Measurements from ENCODE around the gene TCP10L. TPM values are rescaled to one million over a fixed set of nuclear protein-coding genes. Genes with fewer than 3 reads are reported as not detected.

The TCP10L gene
- total and polyA plus RNA-seq, 7 donors = 0.27 to 1.9 (median 0.50) TPM; not detected in 1

DNA sequence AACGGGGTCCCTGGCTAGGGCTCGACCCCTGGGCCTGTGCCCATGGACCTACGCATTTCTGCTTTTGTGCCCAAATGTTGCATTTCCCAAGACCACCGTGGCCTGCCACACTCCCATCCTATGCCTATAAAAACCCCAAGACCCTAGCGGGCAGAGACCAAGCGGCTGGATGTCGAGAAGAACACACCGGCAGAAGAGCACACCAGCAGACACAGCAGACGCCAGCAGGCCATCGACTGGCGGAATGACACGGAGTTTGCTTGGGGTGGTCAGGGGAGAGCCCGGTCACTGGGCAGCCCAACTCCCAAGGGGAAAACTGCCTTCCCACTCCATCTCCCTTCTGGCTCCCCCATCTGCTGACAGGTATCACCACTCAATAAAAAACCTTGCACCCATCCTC lies 4.4 kb downstream of the TCP10L start:
- H3K4me3 ChIP-seq = no peak overlapping the region
- H3K27ac ChIP-seq = no peak overlapping the region
- WGBS, 3 donors = 89 to 93% (median 91%) methylated on average over 13 of the region's 13 CpGs
- H3K4me1 ChIP-seq = no peaks in the 10 kb centered on the region
- TF ChIP-seq, protein P1, sequence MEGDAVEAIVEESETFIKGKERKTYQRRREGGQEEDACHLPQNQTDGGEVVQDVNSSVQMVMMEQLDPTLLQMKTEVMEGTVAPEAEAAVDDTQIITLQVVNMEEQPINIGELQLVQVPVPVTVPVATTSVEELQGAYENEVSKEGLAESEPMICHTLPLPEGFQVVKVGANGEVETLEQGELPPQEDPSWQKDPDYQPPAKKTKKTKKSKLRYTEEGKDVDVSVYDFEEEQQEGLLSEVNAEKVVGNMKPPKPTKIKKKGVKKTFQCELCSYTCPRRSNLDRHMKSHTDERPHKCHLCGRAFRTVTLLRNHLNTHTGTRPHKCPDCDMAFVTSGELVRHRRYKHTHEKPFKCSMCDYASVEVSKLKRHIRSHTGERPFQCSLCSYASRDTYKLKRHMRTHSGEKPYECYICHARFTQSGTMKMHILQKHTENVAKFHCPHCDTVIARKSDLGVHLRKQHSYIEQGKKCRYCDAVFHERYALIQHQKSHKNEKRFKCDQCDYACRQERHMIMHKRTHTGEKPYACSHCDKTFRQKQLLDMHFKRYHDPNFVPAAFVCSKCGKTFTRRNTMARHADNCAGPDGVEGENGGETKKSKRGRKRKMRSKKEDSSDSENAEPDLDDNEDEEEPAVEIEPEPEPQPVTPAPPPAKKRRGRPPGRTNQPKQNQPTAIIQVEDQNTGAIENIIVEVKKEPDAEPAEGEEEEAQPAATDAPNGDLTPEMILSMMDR (IDR thresholded peaks at IDR 0.05) = no peak
- H3K36me3 ChIP-seq (ENCODE audit: insufficient read depth in 1 of 2, low read depth in 1 of 2) = peaks cover 0 to 23% of the 10 kb centered on the region in 2 donors
- H3K27me3 ChIP-seq (ENCODE audit: insufficient read depth in 3 of 3, low read length in 2 of 3) = no peaks in the 10 kb centered on the region
- no peaks in the 10 kb centered on the region for H3K9me3 ChIP-seq
- ATAC-seq = no peak
- intact Hi-C loops (cut with DNase I) = no loop called here
- DNase-seq = no peak

DNA sequence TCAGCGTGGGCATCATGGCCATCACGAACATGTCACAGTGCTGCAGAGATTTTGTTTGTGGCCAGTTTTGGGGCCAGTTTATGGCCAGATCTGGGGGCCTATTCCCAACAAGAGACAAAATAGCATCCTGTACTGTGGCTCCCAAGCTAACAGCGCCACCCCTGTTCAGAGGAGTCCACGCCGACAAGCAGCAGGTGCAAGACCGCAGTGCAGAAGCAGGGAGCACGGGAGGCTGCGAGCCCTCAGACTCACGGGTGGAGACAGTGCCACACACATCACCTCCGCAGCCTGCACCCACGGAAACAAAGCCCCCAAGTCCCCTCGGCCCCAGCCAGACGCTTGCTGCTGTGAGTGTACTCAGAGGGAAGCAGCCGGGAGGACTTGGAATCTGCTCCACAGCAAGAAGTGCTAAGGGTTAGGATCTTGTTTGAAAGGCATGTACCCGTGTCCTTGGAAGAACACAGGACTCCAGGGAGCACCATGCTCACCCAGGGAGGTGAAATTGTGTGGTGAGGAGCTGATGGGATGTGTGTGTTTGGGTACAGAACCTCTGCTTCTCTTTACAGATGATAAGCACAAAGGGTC lies 7.1 kb downstream of the TCP10L start:
- Histone ChIP-seq H3K27me3 (ENCODE audit: insufficient read depth in 3 of 3, low read length in 2 of 3) (no peaks in the 10 kb centered on the region), H3K9me3 (no peaks in the 10 kb centered on the region), H3K27ac (no peak overlapping the region), H3K36me3 (ENCODE audit: insufficient read depth in 1 of 2, low read depth in 1 of 2) (peaks cover 0 to 23% of the 10 kb centered on the region in 2 donors), H3K4me3 (no peak overlapping the region), H3K4me1 (no peaks in the 10 kb centered on the region)
- TF ChIP-seq, protein P1 (IDR thresholded peaks at IDR 0.05) = no peak
- WGBS, 3 donors = 51 to 59% (median 51%) methylated on average over 15 of the region's 15 CpGs
- no peak for DNase-seq
- intact Hi-C loops (cut with DNase I) = no loop called here
- no peak for ATAC-seq

DNA sequence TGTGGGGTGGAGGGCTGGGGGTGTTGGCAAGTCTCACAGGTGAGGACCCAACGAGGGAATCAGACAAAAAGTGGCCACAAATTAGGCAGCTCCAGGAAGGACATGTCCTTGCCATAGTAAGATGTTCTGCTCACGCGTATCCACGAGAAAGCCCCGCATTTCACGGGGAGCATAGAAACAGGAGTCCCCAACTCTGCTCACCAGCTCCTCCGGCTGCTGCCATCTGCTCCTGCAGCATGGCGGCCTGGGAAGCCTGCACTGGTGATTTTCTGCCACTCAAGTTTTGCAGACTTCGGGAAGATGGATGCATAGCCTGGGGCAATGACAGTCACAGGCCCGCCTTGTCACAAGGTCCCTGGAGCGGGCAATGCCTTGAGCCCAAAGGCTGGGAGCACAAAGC lies 9.3 kb downstream of the TCP10L start:
- intact Hi-C loops (cut with DNase I) = no loop called here

DNA sequence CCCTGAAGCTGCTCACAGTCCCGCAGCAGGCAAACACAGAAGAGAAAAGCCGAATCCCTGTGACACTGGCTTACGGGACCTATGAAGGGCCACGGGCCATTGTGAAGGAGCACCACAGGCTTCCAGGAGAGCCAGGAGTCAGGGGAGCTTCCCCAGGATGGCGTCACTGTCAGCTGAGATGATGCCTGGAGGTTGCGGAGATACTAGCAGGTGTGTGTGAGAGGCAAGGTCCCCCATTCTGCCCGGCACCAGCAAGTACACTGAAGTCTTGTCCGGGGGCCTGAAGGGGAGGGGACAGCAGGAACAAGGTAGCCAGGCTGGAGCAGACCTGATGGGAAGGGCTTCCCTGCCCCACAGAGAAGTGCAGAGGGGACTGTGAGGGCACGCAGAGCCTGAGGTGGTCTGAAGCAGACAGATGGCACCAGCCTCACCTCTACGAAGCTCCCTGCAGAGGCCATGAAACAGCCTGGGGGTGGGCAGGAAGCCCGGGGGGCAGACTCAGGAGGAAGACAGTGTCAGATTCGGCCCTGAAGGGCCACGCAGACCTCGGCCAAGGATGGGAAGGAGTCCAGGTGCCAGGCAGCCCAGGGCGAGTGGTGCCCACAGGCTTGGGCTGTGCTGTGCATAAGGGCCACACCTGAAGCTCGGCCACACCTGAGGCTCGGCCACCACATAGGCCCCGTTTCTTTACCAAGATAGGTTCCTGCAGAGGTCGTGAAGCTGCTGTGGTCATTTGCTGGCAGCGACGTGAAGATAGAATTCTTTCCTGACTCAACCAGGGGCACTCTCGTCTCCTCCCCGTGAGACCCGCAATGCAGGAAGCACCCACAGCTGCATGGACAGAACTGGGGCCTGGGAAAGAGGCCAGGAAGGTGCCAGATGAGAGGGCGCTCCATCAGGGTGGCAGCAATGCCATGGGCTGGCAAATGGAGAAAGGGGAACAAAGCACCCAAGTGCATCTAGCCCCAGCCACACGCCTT lies 10.1 kb downstream of the TCP10L start:
- Histone ChIP-seq H3K36me3 (ENCODE audit: insufficient read depth in 1 of 2, low read depth in 1 of 2) (peaks cover 0 to 23% of the 10 kb centered on the region in 2 donors), H3K4me3 (no peak overlapping the region), H3K4me1 (no peaks in the 10 kb centered on the region), H3K27ac (no peak overlapping the region), H3K9me3 (no peaks in the 10 kb centered on the region), H3K27me3 (ENCODE audit: insufficient read depth in 3 of 3, low read length in 2 of 3) (no peaks in the 10 kb centered on the region)
- TF ChIP-seq, protein P1 (IDR thresholded peaks at IDR 0.05) = no peak
- intact Hi-C loops (cut with DNase I) = no loop called here
- ATAC-seq = no peak
- no peak for DNase-seq
- WGBS, 3 donors = 86 to 88% (median 87%) methylated on average over 26 of the region's 26 CpGs

More for the DNA sequence above, 9.3 kb downstream of the TCP10L start:
- H3K4me1 ChIP-seq = no peaks in the 10 kb centered on the region
- no peak for ATAC-seq
- TF ChIP-seq, protein P1 (IDR thresholded peaks at IDR 0.05) = no peak
- no peak overlapping the region for H3K4me3 ChIP-seq
- peaks cover 0 to 23% of the 10 kb centered on the region in 2 donors for H3K36me3 ChIP-seq (ENCODE audit: insufficient read depth in 1 of 2, low read depth in 1 of 2)
- no peak overlapping the region for H3K27ac ChIP-seq
- no peaks in the 10 kb centered on the region for H3K27me3 ChIP-seq (ENCODE audit: insufficient read depth in 3 of 3, low read length in 2 of 3)
- 84 to 91% (median 89%) methylated on average over 11 of the region's 11 CpGs for WGBS, 3 donors
- H3K9me3 ChIP-seq = no peaks in the 10 kb centered on the region
- DNase-seq = no peak
